Endothelial cell of umbilical vein (primary cell): ENCODE results near the gene OPRL1.

Source experiments
- CTCF ChIP-seq, 2 donors: IDR thresholded peaks; 1 replicate in 1 of 2; 2 replicates in 1 of 2; pipeline ENCODE4 v1.5.1; 2011; ENCODE audit warnings: low read length in 2 of 2, mild to moderate bottlenecking in 2 of 2, moderate library complexity in 2 of 2, control low read depth in 1 of 2, inconsistent platforms in 1 of 2, low read depth in 1 of 2; ENCODE audit not compliant: insufficient read depth in 1 of 2; ENCODE audit errors: extremely low read depth in 1 of 2
- EZH2 ChIP-seq: IDR thresholded peaks from 2 replicates; pipeline ENCODE4 v1.6.1; 2012; ENCODE audit warnings: borderline replicate concordance, low read depth, mild to moderate bottlenecking, moderate library complexity, low read length, inconsistent platforms; ENCODE audit not compliant: severe bottlenecking
- JUN ChIP-seq: IDR thresholded peaks from 2 replicates; pipeline ENCODE4 v1.6.1; 2011; ENCODE audit warnings: borderline replicate concordance, low read depth; ENCODE audit not compliant: insufficient read length, insufficient read depth
- POLR2AphosphoS5 ChIP-seq: IDR thresholded peaks from 2 replicates; pipeline ENCODE4 v1.6.1; 2012; ENCODE audit warnings: low read depth, mild to moderate bottlenecking, control low read depth, low read length, moderate library complexity; ENCODE audit not compliant: insufficient read depth

DNA sequence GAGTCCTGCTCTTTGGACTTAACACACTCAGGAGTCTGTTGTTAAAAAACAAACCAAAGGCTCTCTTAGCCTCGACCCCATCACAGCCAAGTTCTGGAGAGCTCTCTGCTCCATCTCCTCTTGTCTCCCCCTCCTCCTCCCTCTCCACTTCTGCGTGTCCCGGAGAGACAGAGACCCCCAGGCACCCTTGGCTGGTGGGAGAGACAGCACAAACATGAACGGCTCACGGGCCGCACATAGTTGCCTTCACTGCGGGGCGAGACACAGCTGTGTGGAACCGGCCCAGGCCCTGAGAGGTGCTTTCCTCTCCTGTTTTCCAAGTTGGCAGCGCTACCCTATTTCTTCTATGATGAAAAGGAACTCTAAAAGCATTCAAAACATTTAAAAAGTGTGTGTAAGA, 61.1 kb downstream of the OPRL1 start:
- TF ChIP-seq EZH2 (no peak), CTCF (IDR thresholded peaks at IDR 0.05; ENCODE audit: extremely low read depth in 1 of 2, insufficient read depth in 1 of 2, low read depth in 1 of 2, low read length in 2 of 2) (no peak), POLR2AphosphoS5 (no peak), JUN (no peak)
